ENCODE results near the gene HOMER3.

DNA sequence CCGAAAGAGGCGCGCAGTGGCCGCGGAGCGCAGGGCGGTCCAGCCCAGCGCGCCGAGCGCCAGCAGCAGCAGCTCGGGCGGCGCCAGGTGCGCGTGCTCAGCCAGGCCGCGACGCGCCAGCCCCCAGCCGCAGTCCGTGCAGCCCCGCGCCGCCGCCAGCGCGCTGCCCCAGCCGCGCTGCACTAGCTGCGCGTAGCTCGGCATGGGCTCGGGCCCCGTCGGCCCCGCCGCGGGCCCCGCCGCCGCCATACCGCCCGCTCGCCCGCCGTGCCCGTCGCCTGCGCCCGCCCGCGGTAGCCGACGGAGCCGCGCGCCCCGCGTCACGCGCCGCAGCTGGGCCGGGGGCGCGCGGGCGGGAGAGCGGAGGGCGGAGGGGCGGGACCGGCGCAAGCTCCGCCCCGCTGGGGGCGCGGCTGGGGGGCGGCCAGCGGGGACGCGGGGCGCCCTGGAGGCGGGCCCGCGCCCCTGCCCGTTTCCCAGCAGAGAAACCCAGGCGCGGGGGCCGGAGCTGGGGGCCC, 45.1 kb downstream of the HOMER3 start, which contains the start of gene CERS1:
- TF ChIP-seq EZH2 (IDR thresholded peaks at IDR 0.05; ENCODE audit: insufficient read depth, poor library complexity, severe bottlenecking): no peak
- TF ChIP-seq EZH2phosphoT487 (IDR thresholded peaks at IDR 0.05; ENCODE audit: insufficient read depth, low read depth): no peak
